Activated effector memory CD4-positive, alpha-beta T cell treated with Interleukin-2 at 50 U/mL for 16 hours (primary cell): ENCODE results near the gene CELSR1.
"Not testable (repeated sequence)": the region's sequence is repeated elsewhere in the genome, so short reads cannot be mapped to it uniquely, and the experiment has no call there.

Experiments used
- DNase-seq: peaks from one replicate; pipeline ENCODE4 v3.0.0-alpha.2; 2020

The CELSR1 gene

GRCh38 chr22:46532416-46532815 lies 5.0 kb downstream of the CELSR1 start:
- DNase-seq = no peak

GRCh38 chr22:46531581-46532175 lies 5.7 kb downstream of the CELSR1 start:
- DNase-seq = no peak

GRCh38 chr22:46528121-46528610 lies 9.3 kb downstream of the CELSR1 start:
- no peak for DNase-seq

GRCh38 chr22:46526244-46526839 lies 11.1 kb downstream of the CELSR1 start:
- no peak for DNase-seq

- DNase-seq = no peak
These were observed 11.8 kb downstream of the CELSR1 start for GRCh38 chr22:46525389-46526243.

- DNase-seq = no peak
These were observed 13.1 kb downstream of the CELSR1 start for GRCh38 chr22:46524203-46524740.

GRCh38 chr22:46522797-46523196 lies 14.6 kb downstream of the CELSR1 start:
- no peak for DNase-seq

GRCh38 chr22:46521994-46522393 lies 15.4 kb downstream of the CELSR1 start:
- DNase-seq = no peak

- DNase-seq = no peak
These were observed 16.5 kb downstream of the CELSR1 start for GRCh38 chr22:46520880-46521279.

- no peak for DNase-seq
These were observed 18.0 kb downstream of the CELSR1 start for GRCh38 chr22:46519377-46519776.

GRCh38 chr22:46518542-46519325 lies 18.7 kb downstream of the CELSR1 start:
- no peak for DNase-seq

- no peak for DNase-seq
These were observed 19.4 kb downstream of the CELSR1 start for GRCh38 chr22:46518038-46518437.

GRCh38 chr22:46517255-46517761 lies 20.1 kb downstream of the CELSR1 start:
- no peak for DNase-seq

GRCh38 chr22:46516638-46517037 lies 20.8 kb downstream of the CELSR1 start:
- no peak for DNase-seq

GRCh38 chr22:46516112-46516487 lies 21.3 kb downstream of the CELSR1 start:
- not testable (repeated sequence) for DNase-seq

GRCh38 chr22:46515208-46516111 lies 22.0 kb downstream of the CELSR1 start:
- DNase-seq = no peak

GRCh38 chr22:46514592-46515207 lies 22.7 kb downstream of the CELSR1 start:
- DNase-seq = no peak

GRCh38 chr22:46513908-46514550 lies 23.4 kb downstream of the CELSR1 start:
- DNase-seq = no peak

GRCh38 chr22:46512683-46513082 lies 24.7 kb downstream of the CELSR1 start:
- no peak for DNase-seq

GRCh38 chr22:46512039-46512370 lies 25.4 kb downstream of the CELSR1 start:
- DNase-seq = no peak
